Activated CD4-positive, alpha-beta memory T cell treated with anti-CD3 and anti-CD28 coated beads for 36 hours (primary cell): ENCODE measurements around the gene WDR47. TPM values are rescaled to one million over a fixed set of nuclear protein-coding genes. Genes with fewer than 3 reads are reported as not detected.
"Not testable (repeated sequence)": the region's sequence is repeated elsewhere in the genome, so short reads cannot be mapped to it uniquely, and the experiment has no call there.

Experiments used
- CTCF ChIA-PET: fragments of 350-600 bp; sonication (Branson Sonifier 250); formaldehyde crosslinking; loops from one replicate; lab custom pipeline; 2021; ENCODE audit warnings: antibody characterized with exemption, inconsistent platforms; lab: Charles Lee
- POLR2A ChIA-PET: fragments of 350-600 bp; sonication (Branson Sonifier 250); formaldehyde crosslinking; loops from one replicate; lab custom pipeline; 2021; ENCODE audit warnings: antibody characterized with exemption; lab: Charles Lee
- DNase-seq: peaks from one replicate; pipeline ENCODE4 v3.0.0-alpha.2; 2020
- H3K27ac Mint-ChIP-seq: one replicate; pipeline ENCODE4 v1.8.0; 2021; ENCODE audit warnings: mixed read lengths
- H3K27me3 Mint-ChIP-seq: one replicate; pipeline ENCODE4 v1.8.0; 2021; ENCODE audit warnings: mixed read lengths
- H3K36me3 Mint-ChIP-seq: one replicate; pipeline ENCODE4 v1.8.0; 2021; ENCODE audit warnings: mixed read lengths
- H3K4me1 Mint-ChIP-seq: one replicate; pipeline ENCODE4 v1.8.0; 2021; ENCODE audit warnings: low read depth, mixed read lengths
- H3K4me3 Mint-ChIP-seq: one replicate; pipeline ENCODE4 v1.8.0; 2021; ENCODE audit warnings: mild to moderate bottlenecking, mixed read lengths
- H3K9me3 Mint-ChIP-seq: one replicate; pipeline ENCODE4 v1.8.0; 2021; ENCODE audit warnings: mixed read lengths
- intact Hi-C: fragments of 100-400 bp; cut with micrococcal nuclease; formaldehyde crosslinking; loops from one replicate; pipeline ENCODE4 v1.15.1; 2023
- total RNA-seq, 2 experiments: library from RNA; stranded (reverse); gene quantifications; one replicate each; pipeline ENCODE4 v1.2.3, GENCODE V29; 2021

The WDR47 gene
- total RNA-seq, 2 experiments from 2014 or later = 10.1 to 11.4 TPM

DNA sequence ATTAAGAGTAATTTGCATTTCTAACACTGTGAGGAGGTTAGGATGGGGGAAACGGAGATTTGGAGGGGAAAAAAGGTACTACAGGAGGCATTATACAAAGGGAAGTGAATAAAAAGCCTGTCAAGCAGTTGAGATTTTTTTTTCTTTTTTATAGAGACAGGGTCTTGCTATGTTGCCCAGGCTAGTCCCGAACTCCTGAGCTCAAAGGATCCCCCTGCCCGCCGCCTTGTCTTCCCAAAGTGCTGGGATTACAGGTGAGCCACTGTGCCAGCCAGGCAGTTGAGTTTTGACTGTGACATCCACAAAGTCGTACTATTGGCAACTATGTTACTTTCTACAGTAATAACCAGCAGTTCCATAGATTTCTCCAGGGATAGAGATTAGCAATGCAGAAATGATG, 81.2 kb downstream of the WDR47 start:
- POLR2A ChIA-PET = no interaction called here

GRCh38 chr1:108957888-108958287, 84.0 kb downstream of the WDR47 start:
- ChIA-PET POLR2A (interaction anchor here (1.1 kb wide), 1 partner anchor 142 kb away, joined by 5 read pairs; no protein-coding TSS in a partner anchor), CTCF (interaction anchor here (1.4 kb wide), 1 partner anchor 155 kb away, joined by 4 read pairs; a partner anchor contains a TSS)
- Mint-ChIP-seq H3K27me3 (peaks cover 2% of the 10 kb centered on the region), H3K4me3 (no peak overlapping the region), H3K9me3 (no peaks in the 10 kb centered on the region), H3K36me3 (peaks cover 41% of the 10 kb centered on the region), H3K27ac (no peak overlapping the region), H3K4me1 (peaks cover 48% of the 10 kb centered on the region)
- DNase-seq = no peak
- intact Hi-C loops = no loop called here

More for the DNA sequence above, 81.2 kb downstream of the WDR47 start:
- DNase-seq = no peak
- Mint-ChIP-seq H3K36me3 (peaks cover 24% of the 10 kb centered on the region), H3K9me3 (no peaks in the 10 kb centered on the region), H3K4me1 (peaks cover 49% of the 10 kb centered on the region), H3K27me3 (peaks cover 2% of the 10 kb centered on the region), H3K4me3 (no peak overlapping the region), H3K27ac (no peak overlapping the region)
- intact Hi-C loops = loop anchor here (5.0 kb wide), 2 partner anchors 83 to 268 kb away; partner anchors contain the start of genes GPSM2 and PRPF38B
- CTCF ChIA-PET = interaction anchor here (1.1 kb wide), 1 partner anchor 139 kb away, joined by 5 read pairs; no protein-coding TSS in a partner anchor

DNA sequence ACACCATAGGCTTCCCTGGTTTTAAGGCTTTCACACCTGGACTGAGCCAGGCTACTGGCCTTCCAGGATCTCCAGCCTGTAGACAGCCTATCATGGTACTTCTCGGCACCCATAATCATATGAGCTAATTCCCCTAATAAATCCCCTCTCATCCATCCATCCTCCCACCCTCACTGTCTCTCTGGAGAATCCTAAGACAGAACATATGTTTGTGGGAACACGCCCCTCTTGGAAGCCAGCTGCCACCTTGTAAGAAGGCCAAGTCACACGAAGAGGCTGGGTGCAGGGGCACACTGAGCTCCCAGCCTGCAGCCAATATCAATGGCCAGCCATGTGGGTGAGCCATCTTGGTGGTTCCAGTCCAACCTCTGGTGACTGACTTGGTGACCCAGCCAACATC, 86.0 kb downstream of the WDR47 start:
- ChIA-PET CTCF (no interaction called here), POLR2A (no interaction called here)
- Mint-ChIP-seq H3K36me3 (peaks cover 38% of the 10 kb centered on the region), H3K4me3 (no peak overlapping the region), H3K27me3 (no peaks in the 10 kb centered on the region), H3K27ac (no peak overlapping the region), H3K9me3 (no peaks in the 10 kb centered on the region), H3K4me1 (peaks cover 38% of the 10 kb centered on the region)
- no peak for DNase-seq
- intact Hi-C loops = no loop called here

- H3K4me3 Mint-ChIP-seq = no peak overlapping the region
- H3K4me1 Mint-ChIP-seq = peaks cover 32% of the 10 kb centered on the region
- peaks cover 35% of the 10 kb centered on the region for H3K36me3 Mint-ChIP-seq
- ChIA-PET CTCF (no interaction called here), POLR2A (no interaction called here)
- intact Hi-C loops = no loop called here
- DNase-seq = no peak
- no peak overlapping the region for H3K27ac Mint-ChIP-seq
- no peaks in the 10 kb centered on the region for H3K27me3 Mint-ChIP-seq
- no peaks in the 10 kb centered on the region for H3K9me3 Mint-ChIP-seq
These were observed 86.8 kb downstream of the WDR47 start for GRCh38 chr1:108955111-108955510.

- CTCF ChIA-PET = interaction anchor here (1.4 kb wide), 1 partner anchor 10 kb away, joined by 4 read pairs; no protein-coding TSS in a partner anchor
- Mint-ChIP-seq H3K9me3 (no peaks in the 10 kb centered on the region), H3K27ac (no peak overlapping the region), H3K36me3 (peaks cover 28% of the 10 kb centered on the region), H3K4me3 (no peak overlapping the region), H3K4me1 (peaks cover 30% of the 10 kb centered on the region), H3K27me3 (no peaks in the 10 kb centered on the region)
- no peak for DNase-seq
- POLR2A ChIA-PET = interaction anchor here (1.2 kb wide), 1 partner anchor 67 kb away, joined by 5 read pairs; no protein-coding TSS in a partner anchor
- intact Hi-C loops = no loop called here
These were observed 88.5 kb downstream of the WDR47 start for GRCh38 chr1:108953452-108953851.

GRCh38 chr1:108951242-108951641, 90.7 kb downstream of the WDR47 start:
- ChIA-PET POLR2A (no interaction called here), CTCF (no interaction called here)
- Mint-ChIP-seq H3K27ac (no peak overlapping the region), H3K27me3 (no peaks in the 10 kb centered on the region), H3K4me3 (no peak overlapping the region), H3K9me3 (no peaks in the 10 kb centered on the region), H3K4me1 (peaks cover 10% of the 10 kb centered on the region), H3K36me3 (peaks cover 26% of the 10 kb centered on the region)
- no peak for DNase-seq
- intact Hi-C loops = no loop called here

GRCh38 chr1:108949044-108949443, 92.9 kb downstream of the WDR47 start:
- peaks cover 5% of the 10 kb centered on the region for H3K4me1 Mint-ChIP-seq
- CTCF ChIA-PET = interaction anchor here (0.6 kb wide), 1 partner anchor 68 kb away, joined by 3 read pairs; no protein-coding TSS in a partner anchor
- no peaks in the 10 kb centered on the region for H3K9me3 Mint-ChIP-seq
- peaks cover 18% of the 10 kb centered on the region for H3K36me3 Mint-ChIP-seq
- intact Hi-C loops = no loop called here
- H3K27ac Mint-ChIP-seq = no peak overlapping the region
- DNase-seq = no peak
- H3K4me3 Mint-ChIP-seq = no peak overlapping the region
- POLR2A ChIA-PET = no interaction called here
- H3K27me3 Mint-ChIP-seq = no peaks in the 10 kb centered on the region

DNA sequence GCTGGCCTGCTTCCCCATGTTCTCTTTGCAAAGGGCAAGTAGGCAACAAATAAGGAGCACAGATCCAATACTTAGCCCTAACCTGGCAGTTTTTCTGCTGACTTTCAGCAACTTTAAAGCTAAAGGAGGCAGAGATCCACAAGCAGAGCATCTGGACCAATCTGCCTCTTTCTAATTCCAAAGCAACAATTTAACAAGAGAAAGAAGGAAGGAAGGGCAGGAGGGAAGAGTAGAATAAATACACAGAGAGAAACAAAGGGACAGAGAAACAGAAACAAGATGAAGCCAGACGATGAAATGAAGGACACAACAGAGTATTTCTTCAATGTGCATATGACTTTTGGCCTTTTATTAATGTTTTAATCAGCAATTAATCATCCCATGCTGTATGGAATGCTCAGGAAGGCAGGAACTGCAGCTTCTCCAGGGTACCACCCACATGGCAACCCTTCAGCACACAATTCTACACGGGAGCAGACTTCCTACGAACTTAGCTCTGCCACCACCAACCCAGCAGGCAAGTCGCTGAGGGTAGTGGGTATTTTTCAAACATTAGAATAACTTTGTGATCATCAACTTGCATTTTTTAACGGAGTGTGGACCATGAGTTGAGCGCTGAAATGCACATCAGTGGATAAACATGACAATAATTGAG, 93.9 kb downstream of the WDR47 start:
- ChIA-PET CTCF (interaction anchor here (0.6 kb wide), 1 partner anchor 23 kb away, joined by 3 read pairs; no protein-coding TSS in a partner anchor), POLR2A (no interaction called here)

DNA sequence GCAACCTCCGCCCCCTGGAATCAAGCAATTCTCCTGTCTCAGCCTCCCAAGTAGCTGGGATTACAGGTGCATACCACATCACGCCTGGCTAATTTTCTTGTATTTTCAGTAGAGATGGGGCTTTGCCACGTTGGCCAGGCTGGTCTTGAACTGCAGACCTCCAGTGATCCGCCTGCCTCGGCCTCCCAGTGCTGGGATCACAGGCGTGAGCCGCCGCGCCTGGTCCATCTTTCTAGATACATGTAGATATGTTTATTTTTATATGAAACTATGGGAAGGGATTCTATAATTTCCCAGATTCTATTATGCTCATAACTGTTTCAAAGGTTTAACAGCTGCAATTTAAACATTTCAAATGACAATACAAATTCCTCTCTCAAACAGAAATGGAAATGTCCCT, 105.7 kb downstream of the WDR47 start:
- H3K36me3 Mint-ChIP-seq = peaks cover 30% of the 10 kb centered on the region
- intact Hi-C loops = no loop called here
- DNase-seq = no peak
- no peak overlapping the region for H3K27ac Mint-ChIP-seq
- ChIA-PET CTCF (interaction anchor here (0.6 kb wide), 1 partner anchor 167 kb away, joined by 3 read pairs; no protein-coding TSS in a partner anchor), POLR2A (no interaction called here)
- H3K27me3 Mint-ChIP-seq = no peaks in the 10 kb centered on the region
- no peaks in the 10 kb centered on the region for H3K4me1 Mint-ChIP-seq
- H3K4me3 Mint-ChIP-seq = no peak overlapping the region
- no peaks in the 10 kb centered on the region for H3K9me3 Mint-ChIP-seq

More for the DNA sequence above, 93.9 kb downstream of the WDR47 start:
- H3K4me3 Mint-ChIP-seq = no peak overlapping the region
- H3K36me3 Mint-ChIP-seq = peaks cover 15% of the 10 kb centered on the region
- no peak overlapping the region for H3K27ac Mint-ChIP-seq
- no peaks in the 10 kb centered on the region for H3K9me3 Mint-ChIP-seq
- intact Hi-C loops = no loop called here
- no peak for DNase-seq
- H3K27me3 Mint-ChIP-seq = no peaks in the 10 kb centered on the region
- no peaks in the 10 kb centered on the region for H3K4me1 Mint-ChIP-seq

GRCh38 chr1:108933944-108934343, 108.0 kb downstream of the WDR47 start:
- ChIA-PET CTCF (no interaction called here), POLR2A (no interaction called here)

DNA sequence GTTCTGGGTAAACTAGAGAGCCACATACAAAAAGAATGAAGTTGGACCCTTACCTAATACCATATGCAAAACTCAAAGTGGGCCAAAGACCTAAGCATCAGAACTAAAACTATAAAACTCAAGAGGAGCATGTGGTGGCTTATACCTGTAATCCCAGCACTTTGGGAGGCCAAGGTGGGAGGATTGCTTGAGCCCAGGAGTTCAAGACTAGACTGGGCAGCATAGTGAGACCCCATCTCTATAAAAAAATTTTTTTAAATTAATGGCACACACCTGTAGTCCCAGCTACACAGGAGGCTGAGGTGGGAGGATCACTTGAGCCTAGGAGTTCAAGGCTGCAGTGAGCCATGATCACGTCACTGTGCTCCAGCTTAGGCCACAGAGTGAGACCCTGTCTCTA, 114.3 kb downstream of the WDR47 start:
- CTCF ChIA-PET, H3K27ac Mint-ChIP-seq, H3K9me3 Mint-ChIP-seq, H3K27me3 Mint-ChIP-seq, DNase-seq, intact Hi-C loops, H3K4me3 Mint-ChIP-seq, H3K4me1 Mint-ChIP-seq, POLR2A ChIA-PET: not testable (repeated sequence)
- H3K36me3 Mint-ChIP-seq = peaks cover 15% of the 10 kb centered on the region

More at GRCh38 chr1:108933944-108934343, 108.0 kb downstream of the WDR47 start:
- Mint-ChIP-seq H3K36me3 (peaks cover 35% of the 10 kb centered on the region), H3K27me3 (no peaks in the 10 kb centered on the region), H3K4me1 (no peaks in the 10 kb centered on the region), H3K9me3 (no peaks in the 10 kb centered on the region), H3K27ac (no peak overlapping the region), H3K4me3 (no peak overlapping the region)
- intact Hi-C loops = no loop called here
- no peak for DNase-seq

GRCh38 chr1:108925920-108926319, 116.0 kb downstream of the WDR47 start:
- intact Hi-C loops = no loop called here
- no peaks in the 10 kb centered on the region for H3K4me1 Mint-ChIP-seq
- no peaks in the 10 kb centered on the region for H3K9me3 Mint-ChIP-seq
- DNase-seq = no peak
- no peak overlapping the region for H3K27ac Mint-ChIP-seq
- ChIA-PET POLR2A (no interaction called here), CTCF (interaction anchor here (0.7 kb wide), 1 partner anchor 22 kb away, joined by 3 read pairs; no protein-coding TSS in a partner anchor)
- H3K27me3 Mint-ChIP-seq = no peaks in the 10 kb centered on the region
- no peak overlapping the region for H3K4me3 Mint-ChIP-seq
- peaks cover 12% of the 10 kb centered on the region for H3K36me3 Mint-ChIP-seq
